ENCODE measurements around the gene PLA1A.
"Not testable (repeated sequence)": the region's sequence is repeated elsewhere in the genome, so short reads cannot be mapped to it uniquely, and the experiment has no call there.

The PLA1A gene

DNA sequence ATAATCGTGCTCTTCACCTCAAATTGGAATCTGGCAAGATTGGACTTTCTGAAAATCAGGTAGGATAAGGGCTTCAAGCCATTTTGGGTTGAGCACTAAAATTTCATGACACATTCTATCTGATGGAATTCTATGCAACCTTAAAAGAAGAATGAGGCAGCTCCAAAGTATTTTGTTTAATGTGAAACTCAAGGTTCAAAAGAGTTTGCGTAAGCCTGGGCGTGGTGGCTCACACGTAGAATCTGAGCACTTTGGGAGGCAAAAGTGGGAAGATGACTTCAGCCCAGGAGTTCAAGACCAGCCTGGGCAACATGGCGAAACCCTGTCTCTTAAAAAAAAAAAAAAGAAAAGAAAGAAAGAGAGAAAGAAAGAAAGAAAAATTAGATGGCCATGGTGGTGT is 3.6 kb upstream of the PLA1A start:
- CTCF ChIA-PET: no interaction called here
- TF ChIP-seq, protein P1, sequence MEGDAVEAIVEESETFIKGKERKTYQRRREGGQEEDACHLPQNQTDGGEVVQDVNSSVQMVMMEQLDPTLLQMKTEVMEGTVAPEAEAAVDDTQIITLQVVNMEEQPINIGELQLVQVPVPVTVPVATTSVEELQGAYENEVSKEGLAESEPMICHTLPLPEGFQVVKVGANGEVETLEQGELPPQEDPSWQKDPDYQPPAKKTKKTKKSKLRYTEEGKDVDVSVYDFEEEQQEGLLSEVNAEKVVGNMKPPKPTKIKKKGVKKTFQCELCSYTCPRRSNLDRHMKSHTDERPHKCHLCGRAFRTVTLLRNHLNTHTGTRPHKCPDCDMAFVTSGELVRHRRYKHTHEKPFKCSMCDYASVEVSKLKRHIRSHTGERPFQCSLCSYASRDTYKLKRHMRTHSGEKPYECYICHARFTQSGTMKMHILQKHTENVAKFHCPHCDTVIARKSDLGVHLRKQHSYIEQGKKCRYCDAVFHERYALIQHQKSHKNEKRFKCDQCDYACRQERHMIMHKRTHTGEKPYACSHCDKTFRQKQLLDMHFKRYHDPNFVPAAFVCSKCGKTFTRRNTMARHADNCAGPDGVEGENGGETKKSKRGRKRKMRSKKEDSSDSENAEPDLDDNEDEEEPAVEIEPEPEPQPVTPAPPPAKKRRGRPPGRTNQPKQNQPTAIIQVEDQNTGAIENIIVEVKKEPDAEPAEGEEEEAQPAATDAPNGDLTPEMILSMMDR (IDR thresholded peaks at IDR 0.05; ENCODE audit: insufficient read depth, low read length, missing control alignments): no peak
- POLR2A ChIA-PET: no interaction called here

DNA sequence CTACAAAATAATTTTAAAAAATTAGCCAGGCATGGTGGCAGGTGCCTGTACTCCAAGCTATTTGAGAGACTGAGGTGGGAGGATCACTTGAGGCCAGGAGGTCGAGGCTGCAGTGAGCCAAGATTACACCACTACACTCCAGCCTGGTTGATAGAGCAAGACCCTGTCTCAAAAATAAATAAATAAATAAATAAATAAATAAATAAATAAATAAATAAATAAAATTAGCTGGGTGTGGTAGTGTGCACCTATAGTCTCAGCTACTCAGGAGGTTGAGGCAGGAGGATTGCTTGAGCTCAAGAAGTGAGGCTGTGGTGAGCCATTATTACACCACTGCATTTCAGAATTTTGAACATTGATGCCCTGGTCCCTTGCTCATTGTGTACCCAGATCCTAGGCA is 2.8 kb upstream of the PLA1A start:
- DNase-seq (ENCODE audit: low read depth, low spot score); CTCF ChIA-PET; H3K4me3 ChIP-seq (ENCODE audit: low read depth, low read length): not testable (repeated sequence)
- POLR2A ChIA-PET: interaction anchor here (1.0 kb wide), 1 partner anchor 15 kb away, joined by 3 read pairs; no protein-coding TSS in a partner anchor

More for the DNA sequence above, 3.6 kb upstream of the PLA1A start:
- no peak for DNase-seq (ENCODE audit: low read depth, low spot score)
- H3K4me3 ChIP-seq (ENCODE audit: low read depth, low read length): no peak overlapping the region

GRCh38 chr3:119595639-119596334 is 1.9 kb upstream of the PLA1A start:
- no peak for DNase-seq (ENCODE audit: low read depth, low spot score)
- TF ChIP-seq, protein P1 (IDR thresholded peaks at IDR 0.05; ENCODE audit: insufficient read depth, low read length, missing control alignments): no peak
- ChIA-PET POLR2A (interaction anchor here (1.0 kb wide), 1 partner anchor 16 kb away, joined by 3 read pairs; no protein-coding TSS in a partner anchor), CTCF (interaction anchor here (1.4 kb wide), 1 partner anchor 10 kb away, joined by 3 read pairs; no protein-coding TSS in a partner anchor)
- H3K4me3 ChIP-seq (ENCODE audit: low read depth, low read length): no peak overlapping the region

- no peak overlapping the region for H3K4me3 ChIP-seq (ENCODE audit: low read depth, low read length)
- TF ChIP-seq, protein P1 (IDR thresholded peaks at IDR 0.05; ENCODE audit: insufficient read depth, low read length, missing control alignments): no peak
- ChIA-PET POLR2A (no interaction called here), CTCF (interaction anchor here (1.4 kb wide), 1 partner anchor 11 kb away, joined by 3 read pairs; no protein-coding TSS in a partner anchor)
- DNase-seq (ENCODE audit: low read depth, low spot score): no peak
Measured at GRCh38 chr3:119596398-119596797, 1.3 kb upstream of the PLA1A start.

DNA sequence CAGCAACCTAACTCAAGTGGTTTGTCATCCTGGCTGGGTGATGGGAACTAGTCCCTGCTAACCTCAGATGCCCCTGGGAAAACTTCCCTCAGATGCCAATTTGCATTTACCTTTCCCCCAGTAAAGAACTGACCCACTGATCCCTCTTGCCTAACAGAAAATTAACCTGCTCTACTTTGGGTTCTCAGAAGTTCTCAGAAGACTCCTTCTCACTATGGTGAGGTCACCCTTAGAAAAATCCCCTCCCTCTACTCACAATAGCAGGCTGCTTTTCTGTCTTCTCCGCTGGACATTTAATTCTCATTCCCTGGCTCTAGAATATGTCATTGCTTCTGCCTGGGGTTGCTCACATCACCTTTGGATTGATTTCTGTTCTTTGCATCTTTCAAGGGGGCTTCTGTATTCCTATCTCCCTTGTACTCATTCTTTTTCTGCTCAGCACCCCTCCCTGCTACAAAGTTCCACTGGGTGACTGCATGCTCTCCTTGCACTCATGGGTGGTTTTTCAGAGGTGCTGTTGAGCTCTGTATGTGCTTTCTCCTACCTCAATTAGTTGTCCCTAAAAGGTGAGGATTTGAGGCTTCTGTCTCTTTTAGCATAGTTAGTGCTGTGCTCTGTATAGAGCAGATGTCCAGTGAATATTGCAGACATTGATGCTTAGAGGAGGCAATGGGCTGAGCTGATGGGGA is 869 bp downstream of the PLA1A start:
- H3K4me3 ChIP-seq (ENCODE audit: low read depth, low read length): no peak overlapping the region
- ChIA-PET CTCF (no interaction called here), POLR2A (no interaction called here)
- TF ChIP-seq, protein P1 (IDR thresholded peaks at IDR 0.05; ENCODE audit: insufficient read depth, low read length, missing control alignments): no peak
- DNase-seq (ENCODE audit: low read depth, low spot score): no peak

DNA sequence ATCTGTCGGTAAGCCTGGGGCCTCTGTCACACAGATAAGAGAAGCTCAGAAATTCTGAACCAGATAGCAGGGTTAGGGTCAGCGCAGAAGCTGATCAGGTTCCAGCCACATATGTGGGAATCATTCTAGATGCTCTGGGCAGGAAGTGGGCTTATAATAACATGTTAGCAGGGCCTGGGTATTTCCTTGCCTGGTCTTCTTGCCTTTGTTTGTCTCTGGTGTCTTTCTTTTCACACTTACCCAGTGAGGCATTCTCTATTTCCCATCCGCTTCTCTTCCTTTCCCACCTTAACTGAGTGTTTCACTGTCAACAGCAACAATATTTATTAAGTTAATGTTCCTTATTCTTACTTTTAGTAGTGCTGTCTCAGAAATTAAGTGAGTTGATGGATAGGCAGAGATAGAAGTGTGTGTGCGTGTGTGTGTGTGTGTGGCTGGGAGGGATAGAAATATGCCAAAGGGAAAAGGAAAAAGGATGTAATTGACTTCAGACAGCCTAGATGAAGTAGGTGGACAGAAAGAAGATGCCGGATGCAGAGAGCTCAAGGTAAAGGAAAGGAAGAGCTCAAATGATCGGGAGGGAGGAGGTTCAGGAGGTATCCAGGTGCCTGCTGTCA is 2.0 kb downstream of the PLA1A start:
- POLR2A ChIA-PET: no interaction called here
- no peak for DNase-seq (ENCODE audit: low read depth, low spot score)
- CTCF ChIA-PET: interaction anchor here (1.7 kb wide), 1 partner anchor 31 kb away, joined by 3 read pairs; no protein-coding TSS in a partner anchor
- TF ChIP-seq, protein P1 (IDR thresholded peaks at IDR 0.05; ENCODE audit: insufficient read depth, low read length, missing control alignments): no peak
- H3K4me3 ChIP-seq (ENCODE audit: low read depth, low read length): no peak overlapping the region

Data from AG04449 (cell line).